Measurements from ENCODE around the gene FHDC1.

DNA sequence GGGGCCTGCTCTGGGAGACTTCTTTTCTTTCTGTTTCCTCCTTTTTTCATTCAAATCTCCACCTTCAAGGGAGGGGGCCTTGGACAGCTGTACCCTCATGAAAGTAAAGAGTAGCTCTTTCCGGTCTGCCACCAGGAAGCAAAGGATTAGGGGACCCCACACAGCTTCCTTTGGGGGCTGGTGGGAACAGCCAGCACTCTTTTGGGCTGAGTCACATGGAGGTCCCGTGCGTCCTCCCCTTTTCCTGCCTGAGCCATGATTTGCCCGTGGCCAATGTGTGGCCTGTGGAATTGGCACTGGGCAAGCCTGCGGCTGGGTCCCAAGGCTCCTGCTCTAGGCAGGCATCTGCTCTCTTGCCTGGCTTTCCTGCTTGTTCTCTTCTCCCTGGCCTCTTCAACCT lies 65.5 kb downstream of the FHDC1 start:
- TF ChIP-seq, protein P1, sequence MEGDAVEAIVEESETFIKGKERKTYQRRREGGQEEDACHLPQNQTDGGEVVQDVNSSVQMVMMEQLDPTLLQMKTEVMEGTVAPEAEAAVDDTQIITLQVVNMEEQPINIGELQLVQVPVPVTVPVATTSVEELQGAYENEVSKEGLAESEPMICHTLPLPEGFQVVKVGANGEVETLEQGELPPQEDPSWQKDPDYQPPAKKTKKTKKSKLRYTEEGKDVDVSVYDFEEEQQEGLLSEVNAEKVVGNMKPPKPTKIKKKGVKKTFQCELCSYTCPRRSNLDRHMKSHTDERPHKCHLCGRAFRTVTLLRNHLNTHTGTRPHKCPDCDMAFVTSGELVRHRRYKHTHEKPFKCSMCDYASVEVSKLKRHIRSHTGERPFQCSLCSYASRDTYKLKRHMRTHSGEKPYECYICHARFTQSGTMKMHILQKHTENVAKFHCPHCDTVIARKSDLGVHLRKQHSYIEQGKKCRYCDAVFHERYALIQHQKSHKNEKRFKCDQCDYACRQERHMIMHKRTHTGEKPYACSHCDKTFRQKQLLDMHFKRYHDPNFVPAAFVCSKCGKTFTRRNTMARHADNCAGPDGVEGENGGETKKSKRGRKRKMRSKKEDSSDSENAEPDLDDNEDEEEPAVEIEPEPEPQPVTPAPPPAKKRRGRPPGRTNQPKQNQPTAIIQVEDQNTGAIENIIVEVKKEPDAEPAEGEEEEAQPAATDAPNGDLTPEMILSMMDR (IDR thresholded peaks at IDR 0.05; ENCODE audit: low read length): no peak
- no peak for TF ChIP-seq EZH2 (IDR thresholded peaks at IDR 0.05; ENCODE audit: borderline replicate concordance, low read length)

Measured in OCI-LY1 (cell line).